HepG2 (cell line): ENCODE results near the gene LGALS4. TPM values are rescaled to one million over a fixed set of nuclear protein-coding genes. Genes with fewer than 3 reads are reported as not detected.

ENCODE experiments used
- BRD4 ChIP-seq: sonication (generic); formaldehyde crosslinking; IDR thresholded peaks from 2 replicates; pipeline ENCODE4 v1.4.0; 2020; ENCODE audit warnings: missing genetic modification reagents
- HDAC2 ChIP-seq: sonication (generic); formaldehyde crosslinking; IDR thresholded peaks from 2 replicates; pipeline ENCODE4 v1.4.0; 2020; ENCODE audit warnings: missing genetic modification reagents
- KDM2A ChIP-seq: sonication (generic); formaldehyde crosslinking; IDR thresholded peaks from 2 replicates; pipeline ENCODE4 v1.4.0; 2020; ENCODE audit warnings: low read depth, missing genetic modification reagents, borderline replicate concordance
- MATR3 ChIP-seq: sonication (generic); formaldehyde crosslinking; IDR thresholded peaks from 2 replicates; pipeline ENCODE4 v1.4.0; 2020; ENCODE audit warnings: missing genetic modification reagents
- ZNF101 ChIP-seq: sonication (generic); formaldehyde crosslinking; IDR thresholded peaks from 2 replicates; pipeline ENCODE4 v1.4.0; 2020; ENCODE audit warnings: mild to moderate bottlenecking, low read depth, missing genetic modification reagents, borderline replicate concordance
- ZNF260 ChIP-seq: sonication (generic); formaldehyde crosslinking; IDR thresholded peaks from 2 replicates; pipeline ENCODE4 v1.4.0; 2020; ENCODE audit warnings: missing genetic modification reagents, low read depth, mild to moderate bottlenecking, borderline replicate concordance
- ZNF615 ChIP-seq: sonication (generic); formaldehyde crosslinking; IDR thresholded peaks from 2 replicates; pipeline ENCODE4 v1.5.0; 2020; ENCODE audit warnings: mild to moderate bottlenecking, missing genetic modification reagents, borderline replicate concordance
- ZNF773 ChIP-seq: sonication (generic); formaldehyde crosslinking; IDR thresholded peaks from 2 replicates; pipeline ENCODE4 v1.4.0; 2020; ENCODE audit warnings: missing genetic modification reagents, borderline replicate concordance
- polyA plus RNA-seq, 8 experiments: library from polyadenylated mRNA; depleted of rRNA in 3 of 8; stranded (reverse) in 7 of 8; unstranded in 1 of 8; fragments of >200 nt; fragmentation: Illumina TruSeq in 4 of 8; extraction: Trizol in 4 of 8; gene quantifications; 2 replicates each; pipeline versions ENCODE4 v1.2.1 to v1.2.3, GENCODE V29; 2011 to 2016; ENCODE audit warnings: low read depth in 4 of 8, missing spikeins in 1 of 8, mixed read lengths in 1 of 8; ENCODE audit not compliant: insufficient read depth in 1 of 8
- total RNA-seq, 5 experiments: library from RNA; depleted of rRNA; stranded (reverse); fragments of >200 nt; fragmentation: Illumina TruSeq; extraction: Trizol; gene quantifications; 2 replicates each; pipeline ENCODE4 v1.2.3, GENCODE V29; 2016; ENCODE audit warnings: low read depth in 1 of 5
- TF ChIP-seq, protein P1 (sequence below): fragments of 450-650 bp; IDR thresholded peaks from 2 replicates; pipeline ENCODE4 v1.6.1; 2017
- TF ChIP-seq, protein P2 (sequence below): IDR thresholded peaks from 2 replicates; pipeline ENCODE4 v1.6.1; 2018; ENCODE audit warnings: missing genetic modification reagents, mild to moderate bottlenecking, missing compliant biosample characterization
- TF ChIP-seq, protein P3 (sequence below): sonication (generic); formaldehyde crosslinking; IDR thresholded peaks from 2 replicates; pipeline ENCODE4 v1.4.0; 2020; ENCODE audit warnings: missing genetic modification reagents, low read depth, mild to moderate bottlenecking, borderline replicate concordance
- TF ChIP-seq, protein P4 (sequence below): sonication (generic); formaldehyde crosslinking; IDR thresholded peaks from 2 replicates; pipeline ENCODE4 v1.5.1; 2020; ENCODE audit warnings: missing genetic modification reagents, mild to moderate bottlenecking, borderline replicate concordance

LGALS4 gene
- total and polyA plus RNA-seq, 2 of the 13 experiments (the other 11 are each of a cell fraction or from before 2014, with no cell fraction given): 0.24 to 0.71 TPM

DNA sequence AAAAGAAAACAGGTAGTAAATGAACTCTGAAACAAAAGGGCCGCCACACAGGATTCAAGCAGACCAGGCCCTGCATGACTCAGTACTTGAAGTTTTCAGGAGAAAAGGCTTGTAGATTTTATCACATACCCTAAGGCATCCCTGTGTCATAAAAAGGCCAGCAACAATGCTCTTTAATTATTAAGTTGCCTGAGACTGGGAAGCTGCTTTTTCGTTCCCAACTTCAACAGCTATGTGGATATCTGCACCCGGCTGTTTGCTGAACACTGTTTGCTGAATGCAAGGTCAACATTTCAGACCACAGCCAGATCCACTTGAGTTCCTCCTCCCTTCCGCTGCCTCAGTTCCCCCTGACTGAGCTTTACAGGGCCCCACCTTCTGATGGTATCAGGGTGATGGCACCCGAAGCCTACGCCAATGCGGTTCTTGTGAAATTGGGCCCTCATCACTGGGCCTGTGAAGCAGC, 24.9 kb upstream of the LGALS4 start (continued):
- TF ChIP-seq, protein P1, sequence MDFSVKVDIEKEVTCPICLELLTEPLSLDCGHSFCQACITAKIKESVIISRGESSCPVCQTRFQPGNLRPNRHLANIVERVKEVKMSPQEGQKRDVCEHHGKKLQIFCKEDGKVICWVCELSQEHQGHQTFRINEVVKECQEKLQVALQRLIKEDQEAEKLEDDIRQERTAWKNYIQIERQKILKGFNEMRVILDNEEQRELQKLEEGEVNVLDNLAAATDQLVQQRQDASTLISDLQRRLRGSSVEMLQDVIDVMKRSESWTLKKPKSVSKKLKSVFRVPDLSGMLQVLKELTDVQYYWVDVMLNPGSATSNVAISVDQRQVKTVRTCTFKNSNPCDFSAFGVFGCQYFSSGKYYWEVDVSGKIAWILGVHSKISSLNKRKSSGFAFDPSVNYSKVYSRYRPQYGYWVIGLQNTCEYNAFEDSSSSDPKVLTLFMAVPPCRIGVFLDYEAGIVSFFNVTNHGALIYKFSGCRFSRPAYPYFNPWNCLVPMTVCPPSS: no peak
- TF ChIP-seq HDAC2 (CRISPR knock-in tag) (peak; percentile 62; the same call in 1 of the 2 replicates), ZNF101 (CRISPR knock-in tag) (no peak), KDM2A (no peak), BRD4 (CRISPR knock-in tag) (no peak), ZNF773 (CRISPR knock-in tag) (no peak), ZNF260 (no peak), ZNF615 (CRISPR knock-in tag) (no peak), MATR3 (CRISPR knock-in tag) (no peak)
- TF ChIP-seq, protein P2, sequence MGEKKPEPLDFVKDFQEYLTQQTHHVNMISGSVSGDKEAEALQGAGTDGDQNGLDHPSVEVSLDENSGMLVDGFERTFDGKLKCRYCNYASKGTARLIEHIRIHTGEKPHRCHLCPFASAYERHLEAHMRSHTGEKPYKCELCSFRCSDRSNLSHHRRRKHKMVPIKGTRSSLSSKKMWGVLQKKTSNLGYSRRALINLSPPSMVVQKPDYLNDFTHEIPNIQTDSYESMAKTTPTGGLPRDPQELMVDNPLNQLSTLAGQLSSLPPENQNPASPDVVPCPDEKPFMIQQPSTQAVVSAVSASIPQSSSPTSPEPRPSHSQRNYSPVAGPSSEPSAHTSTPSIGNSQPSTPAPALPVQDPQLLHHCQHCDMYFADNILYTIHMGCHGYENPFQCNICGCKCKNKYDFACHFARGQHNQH: 0 out of 2 replicates have a peak, but pooled peaks have one; percentile 48
- TF ChIP-seq, protein P3, sequence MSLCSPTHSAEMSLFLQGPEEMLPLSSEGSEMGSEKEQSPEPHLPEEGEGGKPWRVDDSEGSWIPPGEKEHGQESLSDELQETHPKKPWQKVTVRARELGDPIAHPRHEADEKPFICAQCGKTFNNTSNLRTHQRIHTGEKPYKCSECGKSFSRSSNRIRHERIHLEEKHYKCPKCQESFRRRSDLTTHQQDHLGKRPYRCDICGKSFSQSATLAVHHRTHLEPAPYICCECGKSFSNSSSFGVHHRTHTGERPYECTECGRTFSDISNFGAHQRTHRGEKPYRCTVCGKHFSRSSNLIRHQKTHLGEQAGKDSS (CRISPR knock-in tag): peak; percentile 33; the same call in 1 of the 2 replicates
- TF ChIP-seq, protein P4, sequence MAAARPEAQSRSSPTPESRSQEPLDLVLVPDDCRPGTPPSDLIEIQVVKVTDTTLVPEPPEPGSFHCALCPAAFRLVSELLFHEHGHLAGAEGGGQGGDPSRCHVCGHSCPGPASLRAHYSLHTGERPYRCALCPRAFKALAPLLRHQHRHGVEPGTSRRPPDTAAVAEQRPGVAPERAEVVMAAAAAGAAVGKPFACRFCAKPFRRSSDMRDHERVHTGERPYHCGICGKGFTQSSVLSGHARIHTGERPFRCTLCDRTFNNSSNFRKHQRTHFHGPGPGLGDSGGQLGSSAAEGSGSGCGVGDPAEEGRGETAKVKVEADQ (CRISPR knock-in tag): no peak
